NCI-H748 treated with DMSO at 0.1 percent for 48 hours (cell line): ENCODE measurements around the gene NOP9.

ENCODE experiments used
- DNase-seq: peaks from one replicate; lab custom pipeline; 2025; lab: John Stamatoyannopoulos, UW

NOP9 gene

DNA sequence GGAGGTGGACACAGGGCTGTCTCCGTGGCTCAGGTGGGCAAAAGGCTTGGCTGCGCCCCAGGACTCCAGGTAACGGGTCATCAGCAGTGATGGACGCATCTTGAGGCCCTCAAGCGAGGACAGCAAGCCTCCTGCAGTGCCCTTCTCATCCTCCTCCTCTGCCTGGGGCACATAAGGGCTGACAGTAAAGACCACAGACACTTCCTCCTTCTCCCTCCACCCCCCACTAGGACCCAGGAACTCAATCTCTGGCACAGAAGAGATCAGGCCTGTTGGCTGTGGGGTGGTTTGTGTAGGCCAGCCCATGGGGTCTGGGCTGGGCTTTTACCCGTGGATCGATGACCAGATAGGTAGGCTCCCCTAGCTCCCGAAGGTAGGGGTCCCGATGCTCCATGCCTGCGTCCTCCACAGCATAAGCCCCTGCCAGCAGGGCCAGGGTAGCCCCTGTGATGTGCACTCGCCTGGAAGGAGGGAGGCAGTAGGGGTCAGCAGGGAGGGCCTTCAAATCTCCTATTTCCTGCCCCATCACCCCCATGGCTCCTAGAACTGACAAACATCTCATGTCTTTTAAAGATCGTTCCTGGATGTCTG lies 29.5 kb downstream of the NOP9 start:
- DNase-seq, result no peak

GRCh38 chr14:24329736-24330135 lies 30.1 kb downstream of the NOP9 start:
- no peak for DNase-seq

DNA sequence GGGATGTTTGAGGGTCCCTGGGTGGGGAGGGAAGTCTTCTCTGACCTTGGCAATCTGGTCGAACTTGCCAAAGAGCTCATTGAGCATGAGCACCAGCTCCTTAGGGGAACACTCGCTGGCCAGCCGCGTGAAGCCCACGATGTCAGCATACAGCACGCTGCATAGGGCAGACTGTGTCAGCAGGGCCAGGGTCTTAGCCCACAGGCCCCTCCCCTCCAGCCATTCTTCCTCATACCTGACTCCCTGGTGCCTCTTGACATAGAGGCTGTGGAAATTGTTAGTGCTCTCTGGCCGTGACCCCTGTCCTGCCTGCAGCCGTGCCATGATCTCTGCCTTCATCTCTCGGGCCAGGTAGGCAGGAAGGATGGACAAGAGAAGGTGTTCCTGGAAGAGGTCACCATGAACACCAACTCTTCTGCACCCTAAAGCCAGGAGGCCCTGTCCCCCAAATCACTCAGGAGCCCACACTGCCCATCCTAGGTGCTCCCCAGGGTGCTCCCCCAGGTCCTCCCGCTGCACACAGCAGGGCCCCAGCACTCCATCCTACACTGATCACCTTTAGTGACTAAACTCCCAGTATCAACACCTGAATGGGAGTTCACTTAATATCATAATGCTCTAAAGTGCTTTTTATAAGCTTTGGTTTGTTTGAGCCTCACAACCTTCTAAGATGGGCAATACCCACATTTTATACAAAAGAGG lies 31.5 kb downstream of the NOP9 start:
- no peak for DNase-seq

DNA sequence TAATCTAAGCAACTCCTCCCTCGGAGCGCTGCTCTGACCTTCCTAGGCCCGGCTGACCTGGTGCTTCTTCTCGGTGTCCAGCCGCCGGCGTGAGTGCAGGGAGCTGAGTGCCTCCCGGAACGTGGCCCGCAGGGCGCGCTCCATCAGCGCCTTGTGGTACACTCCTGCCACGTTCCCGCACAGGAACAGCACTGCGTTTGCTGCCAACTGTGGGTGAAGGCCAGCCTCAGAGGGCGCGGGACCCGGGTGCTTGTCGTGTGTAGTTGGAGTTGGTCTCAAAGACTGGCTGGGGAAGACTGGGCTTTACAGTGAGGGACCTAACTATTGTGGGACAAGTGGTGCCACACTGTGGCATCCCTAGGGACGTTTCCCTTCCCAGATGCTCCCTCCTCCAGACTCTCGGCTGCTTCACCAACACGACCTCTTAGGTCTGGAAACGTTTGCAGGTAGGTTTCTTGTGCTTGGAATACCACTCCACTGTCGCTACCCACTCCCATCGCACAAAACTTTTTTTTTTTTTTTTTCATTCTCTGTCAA lies 32.1 kb downstream of the NOP9 start:
- no peak for DNase-seq

- peak; percentile 76 for DNase-seq
Observed at GRCh38 chr14:24332268-24332993, 32.8 kb downstream of the NOP9 start.

- no peak for DNase-seq
Observed at GRCh38 chr14:24334431-24335291, 35.0 kb downstream of the NOP9 start, which contains the start of gene ADCY4. Gene ADCY4, minus strand, starts transcription at chr14:24335071. Its CDS starts 419 bp downstream, at chr14:24334652.

GRCh38 chr14:24335461-24336171 lies 36.0 kb downstream of the NOP9 start:
- no peak for DNase-seq

- no peak for DNase-seq
Observed at GRCh38 chr14:24337144-24337823, 37.6 kb downstream of the NOP9 start.

GRCh38 chr14:24337824-24338175 lies 38.1 kb downstream of the NOP9 start:
- no peak for DNase-seq

DNA sequence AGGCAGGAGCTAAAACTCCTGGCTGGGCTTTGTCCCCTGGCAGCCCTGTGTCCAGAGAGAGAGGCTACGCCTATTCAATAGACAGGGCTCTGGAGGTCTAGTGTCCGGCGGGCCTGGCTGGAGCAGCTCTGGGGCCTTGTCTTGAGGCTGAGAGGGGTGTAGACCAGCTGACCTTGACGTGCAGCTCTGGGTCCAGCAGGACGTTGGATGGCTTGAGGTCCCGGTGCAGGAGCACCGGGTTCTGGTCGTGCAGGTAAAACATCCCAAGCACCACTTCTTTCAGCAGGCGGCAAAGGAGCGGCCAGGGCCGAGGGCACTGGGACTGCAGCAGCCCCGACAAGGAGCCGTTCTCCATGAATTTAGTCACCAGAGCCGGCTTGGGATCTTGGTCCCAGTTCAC lies 39.2 kb downstream of the NOP9 start:
- no peak for DNase-seq

- DNase-seq, result no peak
Observed at GRCh38 chr14:24339284-24340151, 39.9 kb downstream of the NOP9 start, which contains the start of gene RIPK3. Gene RIPK3, minus strand, starts transcription at chr14:24339991. Its CDS starts 165 bp downstream, at chr14:24339826.

DNA sequence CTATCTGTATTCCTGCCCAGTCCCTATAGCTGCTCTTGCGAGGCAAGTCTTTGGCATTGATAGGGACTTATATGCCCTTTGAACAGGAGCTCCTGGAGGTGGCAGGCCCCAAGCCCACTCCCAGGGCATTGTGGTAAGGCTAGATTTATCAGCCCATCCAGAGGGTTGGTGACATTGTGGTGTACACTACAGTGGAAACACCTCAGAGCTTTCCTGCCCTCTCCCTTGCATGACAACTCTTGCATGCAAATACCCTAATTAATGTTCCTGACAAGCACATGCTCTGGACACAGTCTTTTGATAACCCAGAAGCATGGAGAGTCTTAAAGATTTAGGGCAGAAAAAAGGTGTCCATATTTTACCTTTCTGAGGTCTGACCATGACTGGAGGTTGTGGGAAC lies 41.0 kb downstream of the NOP9 start:
- no peak for DNase-seq

DNA sequence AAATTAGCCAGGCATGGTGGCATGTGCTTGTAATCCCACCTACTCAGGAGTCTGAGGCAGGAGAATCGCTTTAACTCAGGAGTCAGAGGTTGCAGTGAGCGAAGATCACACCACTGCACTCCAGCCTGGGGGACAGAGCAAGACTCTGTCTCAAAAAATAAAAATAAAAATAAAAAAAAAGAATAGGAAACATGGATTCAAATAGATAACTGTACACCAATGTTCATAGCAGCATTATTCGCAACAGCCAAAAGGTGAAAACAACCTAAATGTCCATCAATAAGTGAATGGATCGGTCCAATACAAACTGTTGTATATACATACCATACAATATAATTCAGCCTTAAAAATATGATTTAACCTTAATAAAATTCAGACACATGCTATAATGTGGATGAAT lies 43.2 kb downstream of the NOP9 start:
- no peak for DNase-seq

DNA sequence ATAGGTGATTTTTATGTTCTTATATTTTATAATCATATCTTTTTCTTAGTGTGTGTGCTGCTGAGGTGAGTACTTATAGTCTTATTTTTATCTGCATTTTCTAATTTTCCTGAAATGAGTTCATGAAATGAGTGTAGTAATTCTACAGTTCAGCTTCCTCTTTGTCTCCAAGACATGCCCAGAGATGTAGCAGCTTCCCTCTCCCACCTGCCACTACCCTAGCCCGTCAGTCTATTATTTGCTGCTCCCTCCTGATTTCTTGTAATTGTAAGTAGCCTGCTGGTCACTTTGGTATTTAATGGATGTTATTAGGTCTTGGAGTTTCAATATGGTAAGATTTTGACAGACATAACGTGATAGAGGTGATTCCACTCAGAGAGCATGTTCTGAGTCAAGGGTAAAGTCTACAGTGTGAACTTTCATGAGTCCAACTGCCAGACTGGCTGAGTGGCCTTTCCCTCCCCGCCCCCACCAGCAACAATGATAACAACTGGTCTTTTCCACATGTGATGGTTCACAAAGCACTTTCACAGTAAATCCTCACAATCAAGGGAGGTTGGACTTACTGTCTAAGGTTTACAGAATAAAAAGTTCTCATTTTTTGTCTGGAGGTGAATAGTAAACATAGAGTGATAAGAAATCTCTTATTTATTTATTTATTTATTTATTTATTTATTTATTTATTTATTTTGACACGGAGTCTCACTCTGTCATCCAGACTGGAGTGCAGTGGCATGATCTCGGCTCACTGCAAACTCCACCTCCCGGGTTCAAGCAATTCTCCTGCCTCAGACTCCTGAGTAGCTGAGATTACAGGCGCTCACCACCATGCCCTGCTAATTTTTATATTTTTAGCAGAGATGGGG lies 44.4 kb downstream of the NOP9 start:
- DNase-seq, result no peak

- no peak for DNase-seq
Observed at GRCh38 chr14:24347134-24347533, 47.5 kb downstream of the NOP9 start.

GRCh38 chr14:24348186-24348585 lies 48.5 kb downstream of the NOP9 start:
- no peak for DNase-seq

DNA sequence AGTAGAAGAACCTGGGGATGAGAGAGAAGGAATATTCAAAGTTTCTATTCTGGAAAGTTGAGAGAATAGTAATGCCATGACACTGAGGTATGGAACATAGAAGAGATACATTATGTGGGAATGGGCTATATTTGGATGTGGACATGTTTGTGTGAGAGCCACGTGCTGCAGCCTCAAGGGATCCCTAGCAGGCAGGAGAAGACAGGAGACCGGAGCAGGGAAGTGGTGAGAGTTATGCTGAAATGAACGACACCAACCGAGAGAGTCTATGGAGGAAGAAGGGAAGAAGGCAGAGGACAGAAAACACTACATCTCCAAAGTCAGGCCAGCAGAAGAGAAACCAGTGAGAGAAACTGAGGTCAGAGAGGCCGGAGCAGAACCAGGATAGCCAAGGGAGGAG lies 50.1 kb downstream of the NOP9 start:
- no peak for DNase-seq

DNA sequence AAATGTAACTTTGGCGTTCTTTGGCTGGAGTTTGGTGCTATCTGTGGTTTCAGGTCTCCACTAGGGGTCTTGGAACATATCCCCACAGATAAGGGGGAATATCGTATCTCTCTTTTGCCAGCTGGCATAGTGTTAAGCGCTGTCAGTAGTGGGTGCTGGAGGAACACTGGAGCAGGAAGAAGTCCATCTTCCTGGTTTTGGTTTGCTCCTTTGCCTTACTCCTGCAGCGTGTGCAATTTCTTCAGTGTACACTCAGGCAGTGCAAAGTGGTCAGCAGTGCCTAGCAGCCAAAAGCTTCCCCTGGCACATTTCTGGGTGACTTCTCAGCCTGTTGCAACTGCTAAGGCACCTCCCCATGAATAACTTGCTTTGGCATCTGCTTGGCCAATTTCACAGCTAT lies 51.9 kb downstream of the NOP9 start:
- no peak for DNase-seq
